Measurements from ENCODE around the gene ICAM1.

DNA sequence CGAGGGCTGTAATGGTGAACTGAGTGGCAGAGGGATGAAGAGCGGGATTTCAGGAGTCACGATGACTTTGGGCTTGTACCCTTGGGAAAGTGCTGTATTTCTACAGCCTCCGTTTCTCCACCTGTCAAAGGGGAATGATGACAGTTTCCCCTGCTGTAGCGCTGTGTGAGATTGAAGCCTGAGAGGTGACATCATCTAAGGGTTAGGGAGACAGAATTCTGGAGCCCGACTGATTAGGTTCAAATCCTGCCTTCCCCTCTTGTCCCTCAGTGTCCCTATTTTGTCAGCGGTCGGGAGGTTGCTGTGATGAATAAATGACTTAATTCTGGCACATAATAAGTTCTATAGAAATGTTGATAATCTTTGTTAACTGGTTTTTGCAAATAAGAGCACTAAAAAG is 18.2 kb upstream of the ICAM1 start:
- TF ChIP-seq, protein P1, sequence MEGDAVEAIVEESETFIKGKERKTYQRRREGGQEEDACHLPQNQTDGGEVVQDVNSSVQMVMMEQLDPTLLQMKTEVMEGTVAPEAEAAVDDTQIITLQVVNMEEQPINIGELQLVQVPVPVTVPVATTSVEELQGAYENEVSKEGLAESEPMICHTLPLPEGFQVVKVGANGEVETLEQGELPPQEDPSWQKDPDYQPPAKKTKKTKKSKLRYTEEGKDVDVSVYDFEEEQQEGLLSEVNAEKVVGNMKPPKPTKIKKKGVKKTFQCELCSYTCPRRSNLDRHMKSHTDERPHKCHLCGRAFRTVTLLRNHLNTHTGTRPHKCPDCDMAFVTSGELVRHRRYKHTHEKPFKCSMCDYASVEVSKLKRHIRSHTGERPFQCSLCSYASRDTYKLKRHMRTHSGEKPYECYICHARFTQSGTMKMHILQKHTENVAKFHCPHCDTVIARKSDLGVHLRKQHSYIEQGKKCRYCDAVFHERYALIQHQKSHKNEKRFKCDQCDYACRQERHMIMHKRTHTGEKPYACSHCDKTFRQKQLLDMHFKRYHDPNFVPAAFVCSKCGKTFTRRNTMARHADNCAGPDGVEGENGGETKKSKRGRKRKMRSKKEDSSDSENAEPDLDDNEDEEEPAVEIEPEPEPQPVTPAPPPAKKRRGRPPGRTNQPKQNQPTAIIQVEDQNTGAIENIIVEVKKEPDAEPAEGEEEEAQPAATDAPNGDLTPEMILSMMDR (IDR thresholded peaks at IDR 0.05; ENCODE audit: poor library complexity, severe bottlenecking) = no peak
- TF ChIP-seq TAF1 (IDR thresholded peaks at IDR 0.05; ENCODE audit: low read depth) (no peak), EP300 (conservative IDR thresholded peaks at IDR 0.05; ENCODE audit: poor library complexity, severe bottlenecking) (no peak)
